ENCODE results near the gene IL10. TPM values are rescaled to one million over a fixed set of nuclear protein-coding genes. Genes with fewer than 3 reads are reported as not detected.
"Not testable (repeated sequence)": the region's sequence is repeated elsewhere in the genome, so short reads cannot be mapped to it uniquely, and the experiment has no call there.

Gene IL10
- total RNA-seq, 1 donor from 2014 or later: 1.4 TPM

- intact Hi-C loops (cut with DNase I): no loop called here
- H3K36me3 ChIP-seq: no peaks in the 10 kb centered on the region
- ATAC-seq: no peak
Observed at GRCh38 chr1:206779638-206780037, 7.3 kb upstream of the IL10 start.

DNA sequence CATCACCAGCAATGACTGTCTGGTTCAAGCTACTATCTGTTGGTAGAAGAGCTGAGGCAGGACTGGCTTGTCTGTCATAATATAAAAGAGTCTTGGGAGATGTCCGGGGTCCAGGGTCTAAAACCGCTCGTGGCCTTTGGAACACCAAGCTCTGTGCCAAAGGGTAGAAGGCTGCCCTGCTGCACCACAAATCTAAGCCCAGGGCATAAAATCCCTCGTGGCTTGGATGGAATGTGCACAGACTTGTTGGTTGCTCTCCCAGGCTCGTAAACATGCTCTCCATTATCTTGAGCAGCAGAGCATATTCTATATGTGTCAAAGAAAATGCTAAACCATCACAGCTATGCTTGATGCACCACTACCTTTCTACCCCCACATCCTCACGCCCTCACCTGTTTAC, 6.6 kb upstream of the IL10 start:
- H3K9me3 ChIP-seq; intact Hi-C loops (cut with DNase I); H3K27me3 ChIP-seq (ENCODE audit: low read depth); ATAC-seq; DNase-seq; H3K36me3 ChIP-seq; H3K4me1 ChIP-seq; H3K4me3 ChIP-seq; H3K27ac ChIP-seq: not testable (repeated sequence)

More at GRCh38 chr1:206779638-206780037, 7.3 kb upstream of the IL10 start:
- Histone ChIP-seq H3K9me3 (no peaks in the 10 kb centered on the region), H3K27ac (no peak overlapping the region), H3K4me3 (no peak overlapping the region), H3K27me3 (ENCODE audit: low read depth) (no peaks in the 10 kb centered on the region), H3K4me1 (no peaks in the 10 kb centered on the region)
- no peak for DNase-seq
- TF ChIP-seq, protein P1, sequence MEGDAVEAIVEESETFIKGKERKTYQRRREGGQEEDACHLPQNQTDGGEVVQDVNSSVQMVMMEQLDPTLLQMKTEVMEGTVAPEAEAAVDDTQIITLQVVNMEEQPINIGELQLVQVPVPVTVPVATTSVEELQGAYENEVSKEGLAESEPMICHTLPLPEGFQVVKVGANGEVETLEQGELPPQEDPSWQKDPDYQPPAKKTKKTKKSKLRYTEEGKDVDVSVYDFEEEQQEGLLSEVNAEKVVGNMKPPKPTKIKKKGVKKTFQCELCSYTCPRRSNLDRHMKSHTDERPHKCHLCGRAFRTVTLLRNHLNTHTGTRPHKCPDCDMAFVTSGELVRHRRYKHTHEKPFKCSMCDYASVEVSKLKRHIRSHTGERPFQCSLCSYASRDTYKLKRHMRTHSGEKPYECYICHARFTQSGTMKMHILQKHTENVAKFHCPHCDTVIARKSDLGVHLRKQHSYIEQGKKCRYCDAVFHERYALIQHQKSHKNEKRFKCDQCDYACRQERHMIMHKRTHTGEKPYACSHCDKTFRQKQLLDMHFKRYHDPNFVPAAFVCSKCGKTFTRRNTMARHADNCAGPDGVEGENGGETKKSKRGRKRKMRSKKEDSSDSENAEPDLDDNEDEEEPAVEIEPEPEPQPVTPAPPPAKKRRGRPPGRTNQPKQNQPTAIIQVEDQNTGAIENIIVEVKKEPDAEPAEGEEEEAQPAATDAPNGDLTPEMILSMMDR (IDR thresholded peaks at IDR 0.05): no peak

- Histone ChIP-seq H3K4me3 (no peak overlapping the region), H3K36me3 (no peaks in the 10 kb centered on the region), H3K4me1 (peaks cover 12% of the 10 kb centered on the region), H3K27me3 (ENCODE audit: low read depth) (no peaks in the 10 kb centered on the region), H3K27ac (no peak overlapping the region), H3K9me3 (no peaks in the 10 kb centered on the region)
- ATAC-seq (no peak), DNase-seq (no peak)
- TF ChIP-seq, protein P1 (IDR thresholded peaks at IDR 0.05): no peak
- intact Hi-C loops (cut with DNase I): no loop called here
Observed at GRCh38 chr1:206778031-206778430, 5.7 kb upstream of the IL10 start.

DNA sequence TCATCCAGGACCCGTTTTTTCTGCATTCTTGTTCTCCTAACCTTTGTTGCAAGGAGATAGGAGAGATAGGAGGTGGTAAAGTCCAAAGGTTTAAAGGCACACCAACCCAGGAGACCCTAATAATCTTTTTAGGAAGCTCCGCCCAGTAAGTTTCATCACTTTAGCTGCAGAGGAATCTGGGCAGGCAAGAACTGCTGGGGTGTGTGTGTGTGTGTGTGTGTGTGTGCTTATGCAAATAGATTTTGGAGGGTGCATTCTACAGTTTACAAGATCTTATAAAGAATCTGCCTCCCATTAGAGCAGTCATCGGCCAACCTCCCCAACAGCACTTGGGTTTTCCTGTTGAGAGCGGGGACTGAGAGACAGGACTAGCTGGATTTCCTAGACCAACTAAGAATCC, 3.9 kb upstream of the IL10 start:
- ATAC-seq (peak in 1 of 2 donors; percentile 65), DNase-seq (no peak)
- no peaks in the 10 kb centered on the region for H3K9me3 ChIP-seq
- TF ChIP-seq, protein P1 (IDR thresholded peaks at IDR 0.05): no peak
- peaks cover 28% of the 10 kb centered on the region for H3K4me1 ChIP-seq
- H3K27ac ChIP-seq: no peak overlapping the region
- H3K4me3 ChIP-seq: no peak overlapping the region
- H3K36me3 ChIP-seq: no peaks in the 10 kb centered on the region
- intact Hi-C loops (cut with DNase I): no loop called here
- no peaks in the 10 kb centered on the region for H3K27me3 ChIP-seq (ENCODE audit: low read depth)

- H3K27ac ChIP-seq: no peak overlapping the region
- H3K4me1 ChIP-seq: peaks cover 40% of the 10 kb centered on the region
- no peak for DNase-seq
- no peaks in the 10 kb centered on the region for H3K36me3 ChIP-seq
- ATAC-seq: peak in 1 of 2 donors; percentile 21
- intact Hi-C loops (cut with DNase I): no loop called here
- H3K27me3 ChIP-seq (ENCODE audit: low read depth): no peaks in the 10 kb centered on the region
- TF ChIP-seq, protein P1 (IDR thresholded peaks at IDR 0.05): no peak
- no peaks in the 10 kb centered on the region for H3K9me3 ChIP-seq
- H3K4me3 ChIP-seq: no peak overlapping the region
Observed at GRCh38 chr1:206774093-206774492, 1.8 kb upstream of the IL10 start.

DNA sequence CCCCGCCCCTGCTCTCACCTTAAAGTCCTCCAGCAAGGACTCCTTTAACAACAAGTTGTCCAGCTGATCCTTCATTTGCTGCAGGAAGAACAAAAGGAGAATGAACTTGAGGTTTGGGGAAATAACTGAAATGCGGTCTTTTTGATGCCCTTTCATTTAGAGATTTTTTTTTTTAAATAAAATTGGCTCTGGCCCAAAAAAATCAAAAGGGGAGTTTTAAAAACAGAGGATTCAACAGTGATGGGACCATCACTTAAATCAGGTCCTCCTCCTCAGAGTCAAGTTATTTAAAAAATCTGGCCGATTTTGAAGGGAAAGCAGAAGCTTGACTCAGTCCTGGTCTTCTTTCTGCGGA, 979 bp downstream of the IL10 start:
- Histone ChIP-seq H3K9me3 (no peaks in the 10 kb centered on the region), H3K27me3 (ENCODE audit: low read depth) (no peaks in the 10 kb centered on the region), H3K4me1 (peaks cover 46% of the 10 kb centered on the region), H3K4me3 (peak overlapping the region; percentile 1), H3K36me3 (no peaks in the 10 kb centered on the region), H3K27ac (no peak overlapping the region)
- ATAC-seq: no peak
- DNase-seq: no peak
- intact Hi-C loops (cut with DNase I): no loop called here
- TF ChIP-seq, protein P1 (IDR thresholded peaks at IDR 0.05): no peak
